ENCODE measurements around the gene CHAC1.

Gene CHAC1

DNA sequence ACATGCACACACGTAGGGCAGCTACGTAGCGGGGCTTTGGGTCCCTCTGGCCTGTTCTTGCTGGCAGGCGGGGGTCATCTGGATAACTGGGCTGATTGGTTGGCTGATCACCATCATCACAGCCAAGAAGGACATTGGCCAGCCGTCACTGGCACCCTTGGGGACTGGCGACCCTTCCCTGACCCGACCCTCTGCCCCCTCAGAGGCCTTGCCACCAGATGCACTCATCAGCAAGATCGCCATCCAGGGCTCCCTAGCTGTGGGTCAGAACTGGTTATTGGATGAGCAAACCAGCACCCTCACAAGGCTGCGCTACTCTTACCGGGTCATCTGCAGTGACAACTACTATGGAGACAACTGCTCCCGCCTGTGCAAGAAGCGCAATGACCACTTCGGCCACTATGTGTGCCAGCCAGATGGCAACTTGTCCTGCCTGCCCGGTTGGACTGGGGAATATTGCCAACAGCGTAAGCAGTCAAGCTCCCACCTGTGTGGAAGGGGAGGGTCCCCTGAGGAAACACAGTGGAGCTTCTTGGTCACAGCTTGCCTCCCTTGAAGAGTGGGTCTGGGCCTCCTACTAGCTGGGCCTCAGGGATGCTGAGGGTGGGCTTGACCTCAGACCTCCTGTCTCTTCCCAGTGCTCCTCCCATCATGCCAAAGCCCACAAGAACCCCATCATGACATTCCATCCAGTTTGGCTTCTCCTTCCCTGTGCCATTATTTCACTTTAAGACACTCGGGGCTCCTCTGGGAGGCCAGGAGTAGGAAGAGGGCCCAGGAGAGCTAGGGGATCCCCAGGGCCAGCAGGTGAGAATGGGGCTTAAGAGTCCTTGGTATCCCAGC is 21.8 kb upstream of the CHAC1 start:
- peaks cover 54% of the 10 kb centered on the region for H3K27me3 ChIP-seq (ENCODE audit: control insufficient read depth, low read length)
- no peaks in the 10 kb centered on the region for H3F3A ChIP-seq (ENCODE audit: control insufficient read depth, insufficient read depth)
- H3K4me3 ChIP-seq (ENCODE audit: low read length) = no peak overlapping the region
- no peaks in the 10 kb centered on the region for H3K9me3 ChIP-seq (ENCODE audit: control insufficient read depth, insufficient read depth, low read length)
- no peak for TF ChIP-seq EZH2phosphoT487 (IDR thresholded peaks at IDR 0.05; ENCODE audit: borderline replicate concordance, low read length)
- TF ChIP-seq, protein P1, sequence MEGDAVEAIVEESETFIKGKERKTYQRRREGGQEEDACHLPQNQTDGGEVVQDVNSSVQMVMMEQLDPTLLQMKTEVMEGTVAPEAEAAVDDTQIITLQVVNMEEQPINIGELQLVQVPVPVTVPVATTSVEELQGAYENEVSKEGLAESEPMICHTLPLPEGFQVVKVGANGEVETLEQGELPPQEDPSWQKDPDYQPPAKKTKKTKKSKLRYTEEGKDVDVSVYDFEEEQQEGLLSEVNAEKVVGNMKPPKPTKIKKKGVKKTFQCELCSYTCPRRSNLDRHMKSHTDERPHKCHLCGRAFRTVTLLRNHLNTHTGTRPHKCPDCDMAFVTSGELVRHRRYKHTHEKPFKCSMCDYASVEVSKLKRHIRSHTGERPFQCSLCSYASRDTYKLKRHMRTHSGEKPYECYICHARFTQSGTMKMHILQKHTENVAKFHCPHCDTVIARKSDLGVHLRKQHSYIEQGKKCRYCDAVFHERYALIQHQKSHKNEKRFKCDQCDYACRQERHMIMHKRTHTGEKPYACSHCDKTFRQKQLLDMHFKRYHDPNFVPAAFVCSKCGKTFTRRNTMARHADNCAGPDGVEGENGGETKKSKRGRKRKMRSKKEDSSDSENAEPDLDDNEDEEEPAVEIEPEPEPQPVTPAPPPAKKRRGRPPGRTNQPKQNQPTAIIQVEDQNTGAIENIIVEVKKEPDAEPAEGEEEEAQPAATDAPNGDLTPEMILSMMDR (IDR thresholded peaks at IDR 0.05; ENCODE audit: low read depth, low read length, poor library complexity, severe bottlenecking) = no peak
- no peak overlapping the region for H3K27ac ChIP-seq (ENCODE audit: low read depth, low read length)
- no peaks in the 10 kb centered on the region for H3K9me2 ChIP-seq (replicated peaks; ENCODE audit: control insufficient read depth, low read length)
- no peaks in the 10 kb centered on the region; the same call in 1 of the 2 replicates for H4K20me1 ChIP-seq (ENCODE audit: control insufficient read depth, insufficient read depth, low read depth, low read length)
- H3K79me2 ChIP-seq (ENCODE audit: control insufficient read depth, low read length) = no peaks in the 10 kb centered on the region
- no peak overlapping the region for H3K4me2 ChIP-seq (ENCODE audit: low read length)
- no peaks in the 10 kb centered on the region for H3K36me3 ChIP-seq (ENCODE audit: control insufficient read depth, low read length)
- H3K4me1 ChIP-seq (ENCODE audit: control insufficient read depth, low read length) = peaks cover 48% of the 10 kb centered on the region

DNA sequence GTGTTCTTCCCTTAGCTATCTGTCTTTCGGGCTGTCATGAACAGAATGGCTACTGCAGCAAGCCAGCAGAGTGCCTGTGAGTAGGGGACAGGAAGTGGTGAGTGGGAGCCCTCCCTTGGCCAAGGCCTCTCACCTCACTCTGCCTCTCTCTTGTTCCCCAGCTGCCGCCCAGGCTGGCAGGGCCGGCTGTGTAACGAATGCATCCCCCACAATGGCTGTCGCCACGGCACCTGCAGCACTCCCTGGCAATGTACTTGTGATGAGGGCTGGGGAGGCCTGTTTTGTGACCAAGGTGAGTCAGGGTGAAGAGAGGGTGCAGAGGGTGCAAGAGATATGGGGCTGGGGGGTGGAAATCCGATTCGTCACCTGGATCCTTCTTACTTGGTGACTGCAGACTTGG is 21.1 kb upstream of the CHAC1 start:
- H3K27ac ChIP-seq (ENCODE audit: low read depth, low read length) = no peak overlapping the region
- TF ChIP-seq, protein P1 (IDR thresholded peaks at IDR 0.05; ENCODE audit: low read depth, low read length, poor library complexity, severe bottlenecking) = no peak
- TF ChIP-seq EZH2phosphoT487 (IDR thresholded peaks at IDR 0.05; ENCODE audit: borderline replicate concordance, low read length) = no peak
- H3K27me3 ChIP-seq (ENCODE audit: control insufficient read depth, low read length) = peaks cover 47% of the 10 kb centered on the region
- H3F3A ChIP-seq (ENCODE audit: control insufficient read depth, insufficient read depth) = no peaks in the 10 kb centered on the region
- H3K9me2 ChIP-seq (replicated peaks; ENCODE audit: control insufficient read depth, low read length) = no peaks in the 10 kb centered on the region
- H3K4me3 ChIP-seq (ENCODE audit: low read length) = no peak overlapping the region
- H3K36me3 ChIP-seq (ENCODE audit: control insufficient read depth, low read length) = no peaks in the 10 kb centered on the region
- no peaks in the 10 kb centered on the region for H3K79me2 ChIP-seq (ENCODE audit: control insufficient read depth, low read length)
- no peaks in the 10 kb centered on the region for H3K9me3 ChIP-seq (ENCODE audit: control insufficient read depth, insufficient read depth, low read length)
- no peaks in the 10 kb centered on the region for H4K20me1 ChIP-seq (ENCODE audit: control insufficient read depth, insufficient read depth, low read depth, low read length)
- peaks cover 50% of the 10 kb centered on the region for H3K4me1 ChIP-seq (ENCODE audit: control insufficient read depth, low read length)
- H3K4me2 ChIP-seq (ENCODE audit: low read length) = no peak overlapping the region

DNA sequence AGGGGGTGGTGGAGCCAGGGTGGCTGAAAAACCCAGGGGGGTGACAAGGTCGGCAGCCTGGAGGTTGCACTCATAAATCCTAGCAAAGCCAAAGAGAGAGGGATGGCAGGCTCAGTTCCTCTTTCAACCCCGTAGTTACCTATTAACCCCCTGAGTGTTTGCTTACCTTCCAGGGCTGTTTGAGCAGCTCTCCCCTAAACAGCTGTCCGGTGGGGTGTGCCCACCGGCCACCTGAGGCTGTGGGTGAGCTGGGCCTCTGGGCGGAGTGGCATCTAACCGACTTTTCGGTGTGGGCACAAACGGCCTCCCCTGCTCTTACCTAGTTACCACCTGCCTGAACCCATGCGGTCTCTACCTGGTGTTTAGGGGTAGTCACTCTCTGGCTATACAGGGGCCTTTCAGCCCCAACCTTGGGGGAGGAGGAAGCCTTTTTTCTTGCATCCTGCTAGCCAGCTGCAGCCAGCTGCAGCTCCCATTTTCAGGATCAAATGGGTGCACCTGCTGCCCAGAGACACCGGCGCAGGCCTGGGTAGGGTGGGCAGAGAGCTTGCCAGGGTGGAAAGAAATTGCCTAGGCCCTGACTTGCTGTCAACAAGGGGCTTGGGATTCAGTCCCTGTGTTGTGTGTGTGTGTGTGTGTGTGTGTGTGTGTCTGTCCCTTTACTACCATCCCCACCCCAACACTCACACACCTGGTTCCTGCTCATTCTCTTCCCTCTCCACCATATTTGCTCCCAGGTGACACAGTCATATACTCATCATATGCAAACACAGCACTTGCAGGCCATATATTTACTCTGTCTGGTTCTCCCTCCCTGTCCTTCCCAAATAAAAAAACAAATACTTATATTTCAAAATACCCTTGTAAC is 20.4 kb upstream of the CHAC1 start:
- H3K79me2 ChIP-seq (ENCODE audit: control insufficient read depth, low read length) = no peaks in the 10 kb centered on the region
- no peak overlapping the region for H3K4me2 ChIP-seq (ENCODE audit: low read length)
- H3K36me3 ChIP-seq (ENCODE audit: control insufficient read depth, low read length) = no peaks in the 10 kb centered on the region
- H3F3A ChIP-seq (ENCODE audit: control insufficient read depth, insufficient read depth) = no peaks in the 10 kb centered on the region
- no peak overlapping the region for H3K4me3 ChIP-seq (ENCODE audit: low read length)
- peaks cover 40% of the 10 kb centered on the region for H3K27me3 ChIP-seq (ENCODE audit: control insufficient read depth, low read length)
- H3K27ac ChIP-seq (ENCODE audit: low read depth, low read length) = no peak overlapping the region
- no peaks in the 10 kb centered on the region for H3K9me2 ChIP-seq (replicated peaks; ENCODE audit: control insufficient read depth, low read length)
- no peak for TF ChIP-seq EZH2phosphoT487 (IDR thresholded peaks at IDR 0.05; ENCODE audit: borderline replicate concordance, low read length)
- no peaks in the 10 kb centered on the region for H3K9me3 ChIP-seq (ENCODE audit: control insufficient read depth, insufficient read depth, low read length)
- H4K20me1 ChIP-seq (ENCODE audit: control insufficient read depth, insufficient read depth, low read depth, low read length) = no peaks in the 10 kb centered on the region
- peaks cover 49% of the 10 kb centered on the region for H3K4me1 ChIP-seq (ENCODE audit: control insufficient read depth, low read length)

Measured in DOHH2 (cell line).